ENCODE measurements around the gene CMIP.

- TF ChIP-seq POLR2A (IDR thresholded peaks at IDR 0.05), result no peak
- no peak for TF ChIP-seq EP300 (IDR thresholded peaks at IDR 0.05; ENCODE audit: low read depth)
These were observed 101.1 kb downstream of the CMIP start for GRCh38 chr16:81545470-81546250.

Measured in transverse colon (tissue), 1 donor.